ENCODE data around the gene POTEG.
"Not testable (repeated sequence)": the region's sequence is repeated elsewhere in the genome, so short reads cannot be mapped to it uniquely, and the experiment has no call there.

DNA sequence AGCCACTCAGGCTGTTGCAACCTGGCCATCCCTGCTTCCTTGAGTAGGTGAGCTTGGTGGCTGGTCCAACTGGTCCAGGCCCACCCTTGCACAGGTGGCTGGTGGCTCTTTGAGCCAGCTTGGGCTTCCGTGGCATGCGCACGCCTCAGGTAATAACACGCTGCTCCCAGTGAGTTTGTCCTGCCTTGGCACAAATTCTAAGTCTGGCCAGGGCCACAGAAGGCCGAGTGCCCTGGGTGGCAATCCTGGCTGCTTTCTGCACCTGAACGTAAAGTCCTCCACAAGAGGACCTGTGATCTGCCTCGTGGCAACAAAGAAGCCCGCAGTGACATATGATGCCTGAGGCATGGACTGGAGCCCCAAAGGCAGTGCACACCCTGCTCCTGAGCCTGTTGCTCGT is 47.1 kb downstream of the POTEG start:
- TF ChIP-seq, protein P1, sequence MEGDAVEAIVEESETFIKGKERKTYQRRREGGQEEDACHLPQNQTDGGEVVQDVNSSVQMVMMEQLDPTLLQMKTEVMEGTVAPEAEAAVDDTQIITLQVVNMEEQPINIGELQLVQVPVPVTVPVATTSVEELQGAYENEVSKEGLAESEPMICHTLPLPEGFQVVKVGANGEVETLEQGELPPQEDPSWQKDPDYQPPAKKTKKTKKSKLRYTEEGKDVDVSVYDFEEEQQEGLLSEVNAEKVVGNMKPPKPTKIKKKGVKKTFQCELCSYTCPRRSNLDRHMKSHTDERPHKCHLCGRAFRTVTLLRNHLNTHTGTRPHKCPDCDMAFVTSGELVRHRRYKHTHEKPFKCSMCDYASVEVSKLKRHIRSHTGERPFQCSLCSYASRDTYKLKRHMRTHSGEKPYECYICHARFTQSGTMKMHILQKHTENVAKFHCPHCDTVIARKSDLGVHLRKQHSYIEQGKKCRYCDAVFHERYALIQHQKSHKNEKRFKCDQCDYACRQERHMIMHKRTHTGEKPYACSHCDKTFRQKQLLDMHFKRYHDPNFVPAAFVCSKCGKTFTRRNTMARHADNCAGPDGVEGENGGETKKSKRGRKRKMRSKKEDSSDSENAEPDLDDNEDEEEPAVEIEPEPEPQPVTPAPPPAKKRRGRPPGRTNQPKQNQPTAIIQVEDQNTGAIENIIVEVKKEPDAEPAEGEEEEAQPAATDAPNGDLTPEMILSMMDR (IDR thresholded peaks at IDR 0.05; ENCODE audit: low read length) = not testable (repeated sequence)
- TF ChIP-seq EZH2 (IDR thresholded peaks at IDR 0.05; ENCODE audit: borderline replicate concordance, low read length) = not testable (repeated sequence)
